Duodenal mucosa (tissue), 2 donors: Measurements from ENCODE around the gene BRPF3.

Experiments used
- H3K27ac ChIP-seq: one replicate; pipeline ENCODE4 v1.7.0; 2013; ENCODE audit warnings: low read depth, low read length
- H3K27me3 ChIP-seq, 2 donors: one replicate each; pipeline ENCODE4 v1.7.0; 2013; ENCODE audit warnings: low read length in 2 of 2, control low read depth in 1 of 2; ENCODE audit not compliant: insufficient read depth in 2 of 2, control insufficient read depth in 1 of 2
- H3K36me3 ChIP-seq, 2 donors: one replicate each; pipeline ENCODE4 v1.7.0; 2013; ENCODE audit warnings: low read length in 2 of 2, control low read depth in 1 of 2; ENCODE audit not compliant: insufficient read depth in 2 of 2, control insufficient read depth in 1 of 2
- H3K4me1 ChIP-seq, 2 donors: one replicate each; pipeline ENCODE4 v1.7.0; 2013; ENCODE audit warnings: low read length in 2 of 2, control low read depth in 1 of 2; ENCODE audit not compliant: insufficient read depth in 2 of 2, control insufficient read depth in 1 of 2
- H3K4me3 ChIP-seq, 2 donors: one replicate each; pipeline ENCODE4 v1.7.0; 2013; ENCODE audit warnings: low read length in 2 of 2, low read depth in 1 of 2
- H3K9ac ChIP-seq, 2 donors: one replicate each; pipeline ENCODE4 v1.7.0; 2013; ENCODE audit warnings: low read length in 2 of 2, low read depth in 1 of 2
- H3K9me3 ChIP-seq, 2 donors: one replicate each; pipeline ENCODE4 v1.7.0; 2013; ENCODE audit warnings: low read length in 2 of 2, control low read depth in 1 of 2; ENCODE audit not compliant: control insufficient read depth in 1 of 2

BRPF3 gene

DNA sequence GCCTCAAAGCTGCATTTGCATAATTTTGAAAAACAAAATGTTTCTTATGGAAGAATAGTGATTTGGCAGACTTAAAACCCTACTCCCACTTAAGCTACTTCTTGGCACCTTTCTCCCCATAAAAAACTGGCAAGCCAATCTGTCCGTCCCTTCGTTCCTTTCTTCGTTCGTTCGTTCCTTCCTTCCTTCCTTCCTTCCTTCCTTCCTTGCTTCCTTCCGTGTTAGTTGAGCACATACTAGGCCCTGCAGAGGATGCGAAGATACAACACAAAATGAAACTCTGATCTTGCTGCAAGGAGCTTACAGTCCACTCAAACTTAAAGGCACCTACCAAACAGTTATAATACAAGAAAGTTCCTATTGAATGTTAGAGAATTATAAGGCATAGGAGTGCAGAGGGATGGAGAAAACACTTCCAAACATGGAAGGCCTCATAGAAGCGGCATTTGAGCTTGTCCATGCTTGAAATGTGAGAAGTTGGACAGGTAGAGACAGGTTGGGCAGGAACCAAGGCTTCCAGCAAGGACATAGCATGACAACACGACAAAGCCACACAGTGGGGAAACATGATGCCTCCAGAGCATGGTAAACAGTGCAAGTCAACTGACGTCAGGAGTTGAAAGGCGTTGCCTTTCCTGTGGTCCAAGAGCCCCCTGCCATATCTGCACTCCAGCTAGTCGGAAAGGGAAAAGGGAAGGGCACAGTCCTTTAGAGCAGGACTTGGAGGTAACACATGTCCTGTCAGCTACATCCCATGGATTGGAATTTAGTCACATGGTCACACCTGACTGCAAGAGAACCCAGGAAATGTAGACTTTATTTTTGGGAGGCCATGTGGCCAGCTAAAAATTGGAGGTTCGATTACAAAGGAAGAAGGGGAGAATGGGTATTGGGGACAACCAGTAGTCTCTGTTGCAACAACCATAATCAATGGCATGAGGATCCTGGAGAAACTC, 80.3 kb downstream of the BRPF3 start:
- Histone ChIP-seq H3K9me3 (no peaks in the 10 kb centered on the region), H3K27me3 (peaks cover 0 to 4% of the 10 kb centered on the region in 2 donors), H3K9ac (no peak overlapping the region)

DNA sequence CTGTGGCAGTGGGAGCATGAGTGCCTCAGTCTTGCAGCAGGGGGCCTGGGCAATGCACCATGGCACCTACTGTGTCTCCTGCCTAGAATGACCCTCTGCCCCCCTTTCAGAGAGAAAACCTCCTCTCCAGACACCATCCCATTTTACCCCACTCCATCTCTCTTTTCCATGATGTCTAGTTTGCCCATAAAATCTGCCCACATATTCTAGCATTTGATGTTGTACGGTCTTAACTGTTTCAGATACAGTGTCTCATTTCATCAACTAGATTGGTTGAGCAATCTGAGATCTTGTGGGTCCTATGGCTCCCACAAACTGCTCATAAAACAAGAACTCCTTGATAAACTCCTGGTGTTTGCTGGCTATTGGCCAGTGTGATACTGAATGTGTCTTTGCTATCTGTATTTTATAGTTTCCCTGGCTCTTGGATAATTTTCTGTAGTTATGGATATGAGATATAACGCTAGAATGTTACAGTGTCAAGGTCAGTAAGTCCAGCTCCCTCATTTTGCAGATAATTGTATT, 81.5 kb downstream of the BRPF3 start:
- no peak overlapping the region for H3K4me3 ChIP-seq
- peaks cover 0 to 4% of the 10 kb centered on the region in 2 donors for H3K27me3 ChIP-seq
- H3K27ac ChIP-seq, result no peak overlapping the region
- H3K4me1 ChIP-seq, result no peaks in the 10 kb centered on the region
- no peak overlapping the region for H3K9ac ChIP-seq
- no peaks in the 10 kb centered on the region for H3K36me3 ChIP-seq
- H3K9me3 ChIP-seq, result no peaks in the 10 kb centered on the region

More for the DNA sequence above, 80.3 kb downstream of the BRPF3 start:
- no peaks in the 10 kb centered on the region for H3K36me3 ChIP-seq
- H3K4me3 ChIP-seq, result no peak overlapping the region
- no peak overlapping the region for H3K27ac ChIP-seq
- H3K4me1 ChIP-seq, result no peaks in the 10 kb centered on the region

DNA sequence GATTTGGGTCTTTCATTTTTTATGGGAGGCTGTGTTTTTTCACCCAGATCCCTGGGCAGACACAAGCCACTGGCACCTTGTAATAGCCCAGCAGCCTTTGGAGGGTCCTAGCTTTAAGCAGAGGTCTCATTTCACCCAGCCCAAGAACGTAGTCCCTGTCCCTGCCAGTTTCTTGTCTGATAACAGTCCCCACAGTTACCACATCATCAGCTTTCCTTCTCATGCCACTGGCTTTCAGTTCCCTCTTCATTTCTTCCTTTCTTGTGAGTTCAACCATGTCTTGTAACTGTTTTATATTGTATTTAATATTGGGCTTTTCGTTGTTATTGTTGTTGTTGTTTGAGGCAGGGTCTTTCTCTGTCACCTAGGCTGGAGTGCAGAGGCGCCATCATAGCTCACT, 83.9 kb downstream of the BRPF3 start:
- no peaks in the 10 kb centered on the region for H3K9me3 ChIP-seq
- H3K9ac ChIP-seq, result no peak overlapping the region
- no peak overlapping the region for H3K4me3 ChIP-seq
- H3K27ac ChIP-seq, result no peak overlapping the region
- no peaks in the 10 kb centered on the region for H3K4me1 ChIP-seq
- no peaks in the 10 kb centered on the region for H3K36me3 ChIP-seq
- H3K27me3 ChIP-seq, result peaks cover 13 to 15% of the 10 kb centered on the region in 2 donors

DNA sequence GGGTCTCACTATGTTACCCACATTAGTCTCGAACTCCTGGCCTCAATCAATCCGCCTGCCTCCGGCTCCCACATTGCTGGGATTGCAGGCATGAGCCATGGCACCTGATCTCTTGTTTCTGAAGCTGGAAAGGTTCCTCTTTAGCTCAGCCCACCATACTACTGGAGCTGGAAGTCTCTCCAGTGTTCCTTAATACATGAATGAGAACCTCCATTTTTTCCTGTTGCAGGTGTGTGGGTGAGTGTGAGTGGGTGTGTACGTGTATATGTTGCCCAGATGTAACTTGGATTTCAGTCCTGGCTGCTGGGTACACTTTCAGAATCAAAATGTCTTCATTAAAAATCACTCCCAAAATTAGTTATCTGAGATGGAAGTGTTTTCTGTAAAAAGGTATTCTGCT, 84.4 kb downstream of the BRPF3 start:
- H3K4me3 ChIP-seq, result no peak overlapping the region
- H3K4me1 ChIP-seq, result no peaks in the 10 kb centered on the region
- H3K9ac ChIP-seq, result no peak overlapping the region
- H3K36me3 ChIP-seq, result no peaks in the 10 kb centered on the region
- H3K27me3 ChIP-seq, result peaks cover 13 to 16% of the 10 kb centered on the region in 2 donors
- H3K27ac ChIP-seq, result no peak overlapping the region
- H3K9me3 ChIP-seq, result no peaks in the 10 kb centered on the region
